Adrenal gland (tissue), 5 donors: ENCODE data around the gene LCN12.

ENCODE experiments used
- POLR2A ChIP-seq, 2 donors: fragments of 450-650 bp; IDR thresholded peaks; one replicate each; pipeline ENCODE4 v1.6.1; 2017; ENCODE audit warnings: antibody characterized with exemption in 2 of 2, mild to moderate bottlenecking in 2 of 2, moderate library complexity in 1 of 2
- TF ChIP-seq, protein P1 (sequence below), 6 experiments: fragments of 450-650 bp in 4 of 6; fragments of 200-600 bp in 2 of 6; sonication (generic) in 1 of 6; IDR thresholded peaks; 1 replicate in 5 of 6; 2 replicates in 1 of 6; pipeline versions ENCODE4 v1.5.1 to v1.8.0; 2016 to 2021; ENCODE audit warnings: antibody characterized with exemption in 6 of 6, mild to moderate bottlenecking in 2 of 6, moderate library complexity in 1 of 6
- donor health status: DM: no; HTN: no; CAD: no.

DNA sequence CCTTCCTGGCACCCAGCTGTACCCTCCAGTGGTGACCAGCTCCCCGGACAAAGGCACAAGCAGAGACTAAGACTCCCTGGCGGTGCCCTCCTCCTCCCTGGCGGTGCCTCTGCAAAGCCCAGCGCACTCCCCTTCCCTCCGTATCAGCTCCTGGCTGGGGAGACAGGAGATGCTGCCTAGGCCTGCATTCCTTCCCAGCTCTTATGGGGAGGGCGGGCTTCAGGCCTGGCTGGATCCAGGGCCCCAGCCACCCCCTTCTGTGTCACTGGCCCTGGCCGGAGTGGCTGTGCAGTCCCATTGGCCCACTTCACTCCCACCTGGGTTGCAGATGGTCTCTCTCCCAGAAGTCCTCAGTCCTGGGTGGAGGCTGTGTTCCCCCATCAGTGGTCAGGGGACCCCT is 6.4 kb downstream of the LCN12 start:
- TF ChIP-seq, protein P1, sequence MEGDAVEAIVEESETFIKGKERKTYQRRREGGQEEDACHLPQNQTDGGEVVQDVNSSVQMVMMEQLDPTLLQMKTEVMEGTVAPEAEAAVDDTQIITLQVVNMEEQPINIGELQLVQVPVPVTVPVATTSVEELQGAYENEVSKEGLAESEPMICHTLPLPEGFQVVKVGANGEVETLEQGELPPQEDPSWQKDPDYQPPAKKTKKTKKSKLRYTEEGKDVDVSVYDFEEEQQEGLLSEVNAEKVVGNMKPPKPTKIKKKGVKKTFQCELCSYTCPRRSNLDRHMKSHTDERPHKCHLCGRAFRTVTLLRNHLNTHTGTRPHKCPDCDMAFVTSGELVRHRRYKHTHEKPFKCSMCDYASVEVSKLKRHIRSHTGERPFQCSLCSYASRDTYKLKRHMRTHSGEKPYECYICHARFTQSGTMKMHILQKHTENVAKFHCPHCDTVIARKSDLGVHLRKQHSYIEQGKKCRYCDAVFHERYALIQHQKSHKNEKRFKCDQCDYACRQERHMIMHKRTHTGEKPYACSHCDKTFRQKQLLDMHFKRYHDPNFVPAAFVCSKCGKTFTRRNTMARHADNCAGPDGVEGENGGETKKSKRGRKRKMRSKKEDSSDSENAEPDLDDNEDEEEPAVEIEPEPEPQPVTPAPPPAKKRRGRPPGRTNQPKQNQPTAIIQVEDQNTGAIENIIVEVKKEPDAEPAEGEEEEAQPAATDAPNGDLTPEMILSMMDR (IDR thresholded peaks at IDR 0.05) = no peak
- TF ChIP-seq POLR2A (IDR thresholded peaks at IDR 0.05) = no peak
